ENCODE data around the gene TMPRSS15. TPM values are rescaled to one million over a fixed set of nuclear protein-coding genes. Genes with fewer than 3 reads are reported as not detected.

The TMPRSS15 gene
- total RNA-seq, 1 donor from 2014 or later: not detected

DNA sequence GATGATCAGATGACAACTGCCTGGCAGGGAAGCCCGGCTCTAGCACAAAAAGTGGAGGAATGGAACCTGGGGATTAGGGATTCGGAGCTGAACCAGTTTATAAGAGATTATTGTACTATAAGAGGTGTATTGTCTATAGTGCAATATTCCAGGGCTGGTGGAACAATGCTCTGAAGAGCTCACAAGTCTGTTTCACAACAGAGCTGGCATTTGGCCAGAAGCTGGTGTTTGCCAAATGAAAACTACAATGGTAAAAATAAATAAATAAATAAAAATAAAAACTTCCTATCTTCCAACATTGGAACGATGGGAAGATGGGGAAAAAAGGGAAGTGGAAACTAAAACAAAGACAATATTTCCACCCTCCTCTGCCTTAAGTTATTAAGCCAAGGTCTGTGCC lies 85.4 kb downstream of the TMPRSS15 start:
- Histone ChIP-seq H2AFZ (ENCODE audit: low read depth, low read length) (no peak overlapping the region), H3K27ac (ENCODE audit: low read depth, low read length) (no peak overlapping the region), H3K79me2 (ENCODE audit: insufficient read depth, low read length) (no peaks in the 10 kb centered on the region), H3K4me1 (ENCODE audit: insufficient read depth, low read length) (no peaks in the 10 kb centered on the region), H3K27me3 (ENCODE audit: insufficient read depth, low read length) (no peaks in the 10 kb centered on the region), H3K4me3 (ENCODE audit: insufficient read depth, low read depth, low read length) (no peak overlapping the region), H4K20me1 (ENCODE audit: insufficient read depth, low read length) (no peaks in the 10 kb centered on the region), H3K9ac (ENCODE audit: low read length) (no peak overlapping the region), H3K4me2 (ENCODE audit: low read length) (no peak overlapping the region), H3K36me3 (ENCODE audit: insufficient read depth, low read length) (no peaks in the 10 kb centered on the region), H3K9me3 (ENCODE audit: insufficient read depth, low read depth, low read length) (no peaks in the 10 kb centered on the region)
- no peak for TF ChIP-seq EZH2 (IDR thresholded peaks at IDR 0.05; ENCODE audit: insufficient read depth, low read length)
- TF ChIP-seq, protein P1, sequence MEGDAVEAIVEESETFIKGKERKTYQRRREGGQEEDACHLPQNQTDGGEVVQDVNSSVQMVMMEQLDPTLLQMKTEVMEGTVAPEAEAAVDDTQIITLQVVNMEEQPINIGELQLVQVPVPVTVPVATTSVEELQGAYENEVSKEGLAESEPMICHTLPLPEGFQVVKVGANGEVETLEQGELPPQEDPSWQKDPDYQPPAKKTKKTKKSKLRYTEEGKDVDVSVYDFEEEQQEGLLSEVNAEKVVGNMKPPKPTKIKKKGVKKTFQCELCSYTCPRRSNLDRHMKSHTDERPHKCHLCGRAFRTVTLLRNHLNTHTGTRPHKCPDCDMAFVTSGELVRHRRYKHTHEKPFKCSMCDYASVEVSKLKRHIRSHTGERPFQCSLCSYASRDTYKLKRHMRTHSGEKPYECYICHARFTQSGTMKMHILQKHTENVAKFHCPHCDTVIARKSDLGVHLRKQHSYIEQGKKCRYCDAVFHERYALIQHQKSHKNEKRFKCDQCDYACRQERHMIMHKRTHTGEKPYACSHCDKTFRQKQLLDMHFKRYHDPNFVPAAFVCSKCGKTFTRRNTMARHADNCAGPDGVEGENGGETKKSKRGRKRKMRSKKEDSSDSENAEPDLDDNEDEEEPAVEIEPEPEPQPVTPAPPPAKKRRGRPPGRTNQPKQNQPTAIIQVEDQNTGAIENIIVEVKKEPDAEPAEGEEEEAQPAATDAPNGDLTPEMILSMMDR (IDR thresholded peaks at IDR 0.05; ENCODE audit: insufficient read depth, low read depth, low read length): no peak
- Mint-ChIP-seq H3K9me3 (ENCODE audit: unreplicated experiment) (peaks cover 1% of the 10 kb centered on the region), H3K27me3 (ENCODE audit: low read depth, unreplicated experiment) (no peaks in the 10 kb centered on the region), H3K27ac (ENCODE audit: unreplicated experiment) (no peak overlapping the region), H3K36me3 (ENCODE audit: low read depth, unreplicated experiment) (no peaks in the 10 kb centered on the region), H3K4me1 (ENCODE audit: low read depth, unreplicated experiment) (no peaks in the 10 kb centered on the region), H3K4me3 (ENCODE audit: unreplicated experiment) (no peak overlapping the region)
- DNase-seq (ENCODE audit: low read depth) (no peak), FAIRE-seq (no peak)

DNA sequence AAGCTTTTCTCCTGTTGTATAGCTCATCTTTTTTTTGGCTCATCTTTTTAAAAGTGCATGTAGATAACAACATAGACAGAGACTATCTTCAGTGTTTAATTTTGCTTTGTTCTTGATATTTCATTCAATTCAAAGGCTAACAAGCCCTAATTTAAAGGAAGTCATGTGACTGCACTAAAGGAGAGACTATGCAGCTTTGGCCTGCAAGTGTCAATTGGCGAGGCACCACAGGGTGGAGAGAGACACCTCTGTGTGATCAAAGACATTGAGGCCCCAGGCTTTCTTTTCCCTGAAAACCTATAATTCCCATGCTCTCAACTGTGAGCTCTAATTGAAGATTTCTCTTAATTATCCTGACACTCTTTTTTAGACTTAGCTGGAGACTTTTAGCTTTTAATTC lies 105.4 kb downstream of the TMPRSS15 start:
- H3K9me3 ChIP-seq (ENCODE audit: insufficient read depth, low read depth, low read length): no peaks in the 10 kb centered on the region
- no peak overlapping the region for H3K4me2 ChIP-seq (ENCODE audit: low read length)
- Mint-ChIP-seq H3K4me3 (ENCODE audit: unreplicated experiment) (no peak overlapping the region), H3K27ac (ENCODE audit: unreplicated experiment) (no peak overlapping the region), H3K9me3 (ENCODE audit: unreplicated experiment) (no peaks in the 10 kb centered on the region), H3K4me1 (ENCODE audit: low read depth, unreplicated experiment) (no peaks in the 10 kb centered on the region), H3K27me3 (ENCODE audit: low read depth, unreplicated experiment) (no peaks in the 10 kb centered on the region), H3K36me3 (ENCODE audit: low read depth, unreplicated experiment) (no peaks in the 10 kb centered on the region)
- H4K20me1 ChIP-seq (ENCODE audit: insufficient read depth, low read length): no peaks in the 10 kb centered on the region
- no peak overlapping the region for H2AFZ ChIP-seq (ENCODE audit: low read depth, low read length)
- H3K4me1 ChIP-seq (ENCODE audit: insufficient read depth, low read length): no peaks in the 10 kb centered on the region
- FAIRE-seq: no peak
- H3K79me2 ChIP-seq (ENCODE audit: insufficient read depth, low read length): no peaks in the 10 kb centered on the region
- H3K27ac ChIP-seq (ENCODE audit: low read depth, low read length): no peak overlapping the region
- H3K36me3 ChIP-seq (ENCODE audit: insufficient read depth, low read length): no peaks in the 10 kb centered on the region
- no peak for DNase-seq (ENCODE audit: low read depth)
- no peak overlapping the region for H3K4me3 ChIP-seq (ENCODE audit: insufficient read depth, low read depth, low read length)
- TF ChIP-seq EZH2 (IDR thresholded peaks at IDR 0.05; ENCODE audit: insufficient read depth, low read length): no peak
- TF ChIP-seq, protein P1 (IDR thresholded peaks at IDR 0.05; ENCODE audit: insufficient read depth, low read depth, low read length): no peak
- no peak overlapping the region for H3K9ac ChIP-seq (ENCODE audit: low read length)
- no peaks in the 10 kb centered on the region for H3K27me3 ChIP-seq (ENCODE audit: insufficient read depth, low read length)

DNA sequence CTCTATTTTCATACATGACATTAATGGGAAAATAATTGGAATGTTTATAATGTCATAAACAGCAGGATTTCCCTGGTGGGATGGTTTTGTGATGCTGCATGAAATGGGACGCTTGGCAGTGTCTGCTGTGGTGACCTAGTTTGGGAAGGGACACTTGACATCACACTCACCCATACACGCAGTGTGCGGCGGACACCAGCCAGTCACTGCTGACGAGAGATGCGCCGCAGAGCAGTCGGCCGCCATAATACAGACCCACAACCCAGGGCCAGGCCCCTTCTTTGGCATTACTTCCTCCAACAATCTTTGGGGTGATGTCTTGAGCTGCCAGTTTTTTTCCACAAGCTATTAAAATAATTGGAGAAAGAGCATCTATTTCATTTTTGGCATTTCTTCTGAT lies 109.5 kb downstream of the TMPRSS15 start:
- Mint-ChIP-seq H3K36me3 (ENCODE audit: low read depth, unreplicated experiment) (no peaks in the 10 kb centered on the region), H3K9me3 (ENCODE audit: unreplicated experiment) (no peaks in the 10 kb centered on the region), H3K27me3 (ENCODE audit: low read depth, unreplicated experiment) (peaks cover 5% of the 10 kb centered on the region), H3K27ac (ENCODE audit: unreplicated experiment) (no peak overlapping the region), H3K4me3 (ENCODE audit: unreplicated experiment) (no peak overlapping the region), H3K4me1 (ENCODE audit: low read depth, unreplicated experiment) (no peaks in the 10 kb centered on the region)
- H3K4me1 ChIP-seq (ENCODE audit: insufficient read depth, low read length): no peaks in the 10 kb centered on the region
- FAIRE-seq: no peak
- H3K4me2 ChIP-seq (ENCODE audit: low read length): no peak overlapping the region
- H3K27ac ChIP-seq (ENCODE audit: low read depth, low read length): no peak overlapping the region
- H4K20me1 ChIP-seq (ENCODE audit: insufficient read depth, low read length): no peaks in the 10 kb centered on the region
- no peaks in the 10 kb centered on the region for H3K9me3 ChIP-seq (ENCODE audit: insufficient read depth, low read depth, low read length)
- no peak for DNase-seq (ENCODE audit: low read depth)
- no peak overlapping the region for H3K9ac ChIP-seq (ENCODE audit: low read length)
- no peaks in the 10 kb centered on the region for H3K36me3 ChIP-seq (ENCODE audit: insufficient read depth, low read length)
- H3K79me2 ChIP-seq (ENCODE audit: insufficient read depth, low read length): no peaks in the 10 kb centered on the region
- no peak overlapping the region for H2AFZ ChIP-seq (ENCODE audit: low read depth, low read length)
- no peaks in the 10 kb centered on the region for H3K27me3 ChIP-seq (ENCODE audit: insufficient read depth, low read length)
- no peak for TF ChIP-seq EZH2 (IDR thresholded peaks at IDR 0.05; ENCODE audit: insufficient read depth, low read length)
- TF ChIP-seq, protein P1 (IDR thresholded peaks at IDR 0.05; ENCODE audit: insufficient read depth, low read depth, low read length): no peak
- no peak overlapping the region for H3K4me3 ChIP-seq (ENCODE audit: insufficient read depth, low read depth, low read length)
